HepG2 (cell line): ENCODE data around the gene DAAM2. TPM values are rescaled to one million over a fixed set of nuclear protein-coding genes. Genes with fewer than 3 reads are reported as not detected.
A peak's percentile ranks its signal among the peaks of the same experiment; 100 is the strongest.

Source experiments
- ATRX ChIP-seq: sonication (generic); formaldehyde crosslinking; IDR thresholded peaks from 2 replicates; pipeline ENCODE4 v1.4.0; 2020; ENCODE audit warnings: missing genetic modification reagents, borderline replicate concordance
- CCDC6 ChIP-seq: sonication (generic); formaldehyde crosslinking; IDR thresholded peaks from 2 replicates; pipeline ENCODE4 v1.8.1; 2022; ENCODE audit warnings: mild to moderate bottlenecking, missing genetic modification reagents, moderate library complexity
- HCFC1 ChIP-seq: fragments of 150-350 bp; IDR thresholded peaks from 2 replicates; pipeline ENCODE4 v1.6.1; 2014; ENCODE audit warnings: low read depth, low read length
- HMG20A ChIP-seq: IDR thresholded peaks from 2 replicates; pipeline ENCODE4 v1.6.1; 2016; ENCODE audit warnings: borderline replicate concordance
- HNF1B ChIP-seq: sonication (generic); formaldehyde crosslinking; IDR thresholded peaks from 2 replicates; pipeline ENCODE4 v1.5.1; 2020; ENCODE audit warnings: mild to moderate bottlenecking, moderate library complexity, missing genetic modification reagents
- KDM3A ChIP-seq: IDR thresholded peaks from 2 replicates; pipeline ENCODE4 v1.6.1; 2018; ENCODE audit warnings: low read depth, missing compliant biosample characterization
- MIXL1 ChIP-seq: IDR thresholded peaks from 2 replicates; pipeline ENCODE4 v1.6.1; 2016
- PTBP1 ChIP-seq: fragments of 200-400 bp; formaldehyde crosslinking; IDR thresholded peaks from 2 replicates; pipeline ENCODE4 v1.6.1; 2018; ENCODE audit warnings: low read length, low read depth; ENCODE audit not compliant: poor library complexity, severe bottlenecking
- RAD21 ChIP-seq: fragments of 450-650 bp; formaldehyde crosslinking; IDR thresholded peaks from 2 replicates; pipeline ENCODE4 v1.5.0; 2020; ENCODE audit warnings: mild to moderate bottlenecking
- SIN3A ChIP-seq: IDR thresholded peaks from 2 replicates; pipeline ENCODE4 v1.6.1; 2011; ENCODE audit warnings: low read depth, mild to moderate bottlenecking, control low read depth, low read length, borderline replicate concordance
- U2AF2 ChIP-seq: fragments of 200-400 bp; formaldehyde crosslinking; IDR thresholded peaks from 2 replicates; pipeline ENCODE4 v1.6.1; 2017; ENCODE audit warnings: low read depth, mild to moderate bottlenecking, low read length
- ZNF101 ChIP-seq: sonication (generic); formaldehyde crosslinking; IDR thresholded peaks from 2 replicates; pipeline ENCODE4 v1.4.0; 2020; ENCODE audit warnings: mild to moderate bottlenecking, low read depth, missing genetic modification reagents, borderline replicate concordance
- ZNF567 ChIP-seq: sonication (generic); formaldehyde crosslinking; IDR thresholded peaks from 2 replicates; pipeline ENCODE4 v1.8.1; 2023; ENCODE audit warnings: mild to moderate bottlenecking, missing genetic modification reagents, borderline replicate concordance
- ZNF687 ChIP-seq: sonication (generic); formaldehyde crosslinking; IDR thresholded peaks from 2 replicates; pipeline ENCODE4 v1.5.1; 2020; ENCODE audit warnings: mild to moderate bottlenecking, missing genetic modification reagents, moderate library complexity
- ZNF709 ChIP-seq: sonication (generic); formaldehyde crosslinking; IDR thresholded peaks from 2 replicates; pipeline ENCODE4 v1.5.0; 2020; ENCODE audit warnings: mild to moderate bottlenecking, missing genetic modification reagents
- ZNF879 ChIP-seq: sonication (generic); formaldehyde crosslinking; IDR thresholded peaks from 2 replicates; pipeline ENCODE4 v1.8.1; 2023; ENCODE audit warnings: missing genetic modification reagents
- polyA plus RNA-seq, 8 experiments: library from polyadenylated mRNA; depleted of rRNA in 3 of 8; stranded (reverse) in 7 of 8; unstranded in 1 of 8; fragments of >200 nt; fragmentation: Illumina TruSeq in 4 of 8; extraction: Trizol in 4 of 8; gene quantifications; 2 replicates each; pipeline versions ENCODE4 v1.2.1 to v1.2.3, GENCODE V29; 2011 to 2016; ENCODE audit warnings: low read depth in 4 of 8, missing spikeins in 1 of 8, mixed read lengths in 1 of 8; ENCODE audit not compliant: insufficient read depth in 1 of 8
- total RNA-seq, 5 experiments: library from RNA; depleted of rRNA; stranded (reverse); fragments of >200 nt; fragmentation: Illumina TruSeq; extraction: Trizol; gene quantifications; 2 replicates each; pipeline ENCODE4 v1.2.3, GENCODE V29; 2016; ENCODE audit warnings: low read depth in 1 of 5
- TF ChIP-seq, protein P1 (sequence below): sonication (generic); formaldehyde crosslinking; IDR thresholded peaks from 2 replicates; pipeline ENCODE4 v1.5.1; 2020; ENCODE audit warnings: missing genetic modification reagents, mild to moderate bottlenecking, borderline replicate concordance
- TF ChIP-seq, protein P2 (sequence below): sonication (generic); formaldehyde crosslinking; IDR thresholded peaks from 2 replicates; pipeline ENCODE4 v1.4.0; 2020; ENCODE audit warnings: missing genetic modification reagents, borderline replicate concordance

DAAM2 gene
- total and polyA plus RNA-seq, 2 of the 13 experiments (the other 11 are each of a cell fraction or from before 2014, with no cell fraction given), result 0.01 TPM; not detected in 1

GRCh38 chr6:39934131-39934757, 142.1 kb downstream of the DAAM2 start, which contains the start of gene MOCS1 (continued):
- TF ChIP-seq, protein P1, sequence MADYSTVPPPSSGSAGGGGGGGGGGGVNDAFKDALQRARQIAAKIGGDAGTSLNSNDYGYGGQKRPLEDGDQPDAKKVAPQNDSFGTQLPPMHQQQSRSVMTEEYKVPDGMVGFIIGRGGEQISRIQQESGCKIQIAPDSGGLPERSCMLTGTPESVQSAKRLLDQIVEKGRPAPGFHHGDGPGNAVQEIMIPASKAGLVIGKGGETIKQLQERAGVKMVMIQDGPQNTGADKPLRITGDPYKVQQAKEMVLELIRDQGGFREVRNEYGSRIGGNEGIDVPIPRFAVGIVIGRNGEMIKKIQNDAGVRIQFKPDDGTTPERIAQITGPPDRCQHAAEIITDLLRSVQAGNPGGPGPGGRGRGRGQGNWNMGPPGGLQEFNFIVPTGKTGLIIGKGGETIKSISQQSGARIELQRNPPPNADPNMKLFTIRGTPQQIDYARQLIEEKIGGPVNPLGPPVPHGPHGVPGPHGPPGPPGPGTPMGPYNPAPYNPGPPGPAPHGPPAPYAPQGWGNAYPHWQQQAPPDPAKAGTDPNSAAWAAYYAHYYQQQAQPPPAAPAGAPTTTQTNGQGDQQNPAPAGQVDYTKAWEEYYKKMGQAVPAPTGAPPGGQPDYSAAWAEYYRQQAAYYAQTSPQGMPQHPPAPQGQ (CRISPR knock-in tag), result no peak
- TF ChIP-seq PTBP1, result no peak
- TF ChIP-seq ZNF709, result no peak
- no peak for TF ChIP-seq U2AF2
- TF ChIP-seq HMG20A (CRISPR knock-in tag), result no peak
- 0 out of 2 replicates have a peak, but pooled peaks have one; percentile 38 for TF ChIP-seq CCDC6
- TF ChIP-seq SIN3A, result no peak
- no peak for TF ChIP-seq ZNF101 (CRISPR knock-in tag)
- TF ChIP-seq ZNF567 (CRISPR knock-in tag), result no peak
- TF ChIP-seq ZNF687 (CRISPR knock-in tag), result peak; percentile 82
- no peak for TF ChIP-seq ATRX (CRISPR knock-in tag)
- TF ChIP-seq RAD21 (CRISPR knock-in tag), result no peak
- TF ChIP-seq ZNF879 (CRISPR knock-in tag), result peak; percentile 82; the same call in 1 of the 2 replicates
- TF ChIP-seq, protein P2, sequence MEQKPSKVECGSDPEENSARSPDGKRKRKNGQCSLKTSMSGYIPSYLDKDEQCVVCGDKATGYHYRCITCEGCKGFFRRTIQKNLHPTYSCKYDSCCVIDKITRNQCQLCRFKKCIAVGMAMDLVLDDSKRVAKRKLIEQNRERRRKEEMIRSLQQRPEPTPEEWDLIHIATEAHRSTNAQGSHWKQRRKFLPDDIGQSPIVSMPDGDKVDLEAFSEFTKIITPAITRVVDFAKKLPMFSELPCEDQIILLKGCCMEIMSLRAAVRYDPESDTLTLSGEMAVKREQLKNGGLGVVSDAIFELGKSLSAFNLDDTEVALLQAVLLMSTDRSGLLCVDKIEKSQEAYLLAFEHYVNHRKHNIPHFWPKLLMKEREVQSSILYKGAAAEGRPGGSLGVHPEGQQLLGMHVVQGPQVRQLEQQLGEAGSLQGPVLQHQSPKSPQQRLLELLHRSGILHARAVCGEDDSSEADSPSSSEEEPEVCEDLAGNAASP, result peak; percentile 38; the same call in 1 of the 2 replicates
- TF ChIP-seq MIXL1 (CRISPR knock-in tag), result peak; percentile 33; the same call in 1 of the 2 replicates
- peak; percentile 82 for TF ChIP-seq HCFC1
- TF ChIP-seq KDM3A (CRISPR knock-in tag), result no peak
- peak; percentile 54; the same call in 1 of the 2 replicates for TF ChIP-seq HNF1B (CRISPR knock-in tag)
